ENCODE results near the gene CEP72.
"Not testable (repeated sequence)": the region's sequence is repeated elsewhere in the genome, so short reads cannot be mapped to it uniquely, and the experiment has no call there.

The CEP72 gene

DNA sequence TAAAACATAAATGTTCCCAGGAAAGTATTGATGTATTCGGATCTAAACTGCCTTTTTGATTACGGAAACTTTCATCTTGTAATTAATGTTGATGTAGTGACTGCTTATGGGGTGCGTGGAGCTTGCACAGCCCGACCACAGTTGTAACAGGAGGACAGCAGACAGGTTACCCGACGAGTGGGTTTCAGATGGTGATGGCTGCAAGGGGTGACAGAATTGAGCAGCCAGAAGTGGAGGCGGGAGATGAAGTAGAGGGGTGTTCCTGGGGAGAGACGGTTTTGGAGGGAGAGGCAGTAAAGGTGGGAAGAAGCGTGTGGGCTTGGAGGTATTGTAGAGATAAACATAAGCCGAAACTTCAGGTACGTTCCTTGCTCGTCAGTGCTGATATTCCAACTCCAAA lies 5.8 kb downstream of the CEP72 start:
- DNase-seq (ENCODE audit: low read depth): no peak

DNA sequence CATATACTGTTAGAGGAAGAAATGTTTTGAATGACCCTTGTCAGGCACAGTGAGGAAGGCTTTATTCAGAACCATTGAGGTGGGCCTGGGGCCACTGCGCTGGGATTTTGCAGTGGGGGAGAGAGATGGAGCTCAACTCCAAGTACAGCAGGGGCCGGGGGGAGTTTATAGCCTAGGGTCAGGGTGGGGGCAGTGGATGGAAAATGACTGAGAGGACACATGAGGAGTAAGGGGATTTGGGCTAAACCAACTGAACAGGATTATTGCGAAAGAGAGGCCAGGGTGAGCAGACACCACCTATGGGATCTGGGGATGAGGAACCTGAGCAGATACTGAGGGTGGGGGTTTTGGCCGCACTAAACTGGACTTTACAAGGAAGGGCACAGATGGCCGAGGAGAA lies 6.3 kb downstream of the CEP72 start:
- DNase-seq (ENCODE audit: low read depth): no peak

DNA sequence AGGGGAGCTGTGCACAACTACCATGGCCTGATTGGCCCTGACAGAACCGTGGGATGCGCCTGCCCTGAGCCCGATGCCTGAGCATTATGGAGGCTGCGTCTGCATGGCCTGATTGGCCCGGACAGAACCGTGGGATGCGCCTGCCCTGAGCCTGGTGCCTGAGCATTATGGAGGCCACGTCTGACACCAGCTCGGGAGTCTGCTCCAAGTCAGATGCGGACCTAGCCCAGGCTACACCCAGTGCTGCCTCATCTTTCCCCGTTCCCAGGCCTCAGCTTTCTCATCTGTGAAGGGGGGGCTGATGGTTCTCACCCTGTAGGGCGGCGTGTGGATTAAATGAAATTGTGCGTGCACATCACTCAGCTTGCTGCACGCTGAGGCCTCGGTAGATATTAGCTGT lies 7.3 kb downstream of the CEP72 start:
- DNase-seq (ENCODE audit: low read depth): no peak

DNA sequence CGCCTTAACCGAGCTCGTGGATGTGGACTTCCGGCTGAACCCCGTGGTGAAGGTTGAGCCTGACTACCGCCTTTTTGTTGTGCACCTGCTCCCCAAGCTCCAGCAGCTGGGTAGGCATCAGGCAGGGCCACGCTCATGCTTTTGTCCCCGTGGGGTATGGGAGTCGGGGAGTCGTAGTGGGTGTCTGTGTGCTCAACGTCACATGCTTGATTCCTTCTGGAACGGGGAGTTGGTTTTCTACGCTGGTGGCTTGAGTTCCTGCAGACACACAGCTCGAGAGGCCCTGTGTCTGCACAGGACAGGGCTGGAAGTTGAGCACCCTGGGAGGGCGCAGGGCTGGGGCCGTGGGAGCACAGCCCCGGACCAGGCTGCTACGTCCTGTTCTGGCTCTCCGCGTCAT lies 8.0 kb downstream of the CEP72 start:
- DNase-seq (ENCODE audit: low read depth): no peak

DNA sequence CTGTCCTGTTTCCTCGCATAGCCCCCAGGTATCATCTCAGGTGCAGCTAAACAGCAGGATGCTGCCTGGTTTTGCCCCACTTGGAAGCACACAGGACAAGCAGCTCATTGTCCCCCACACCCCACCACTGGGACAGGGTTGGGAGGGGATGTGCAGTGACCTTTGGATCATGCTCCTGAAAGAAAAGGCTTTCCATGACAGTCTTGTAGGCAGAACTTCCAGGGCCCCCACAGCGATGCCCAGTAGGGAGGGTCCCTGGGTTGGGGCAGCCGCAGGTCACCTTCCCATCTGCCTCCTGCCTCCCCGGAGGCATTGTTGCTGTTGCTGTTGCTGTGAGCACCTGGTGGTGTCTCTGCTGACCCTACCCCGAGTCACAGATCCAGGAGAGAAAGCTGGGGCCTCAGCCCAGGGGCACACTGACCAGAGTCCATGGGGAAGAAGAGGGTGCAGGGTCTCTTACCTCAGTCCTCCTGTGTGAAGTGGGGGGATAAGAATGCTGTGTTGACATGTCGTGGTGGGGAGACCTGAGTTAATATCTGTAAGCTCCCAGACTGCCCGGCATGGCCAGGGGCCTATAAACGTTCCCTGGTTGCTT lies 8.5 kb downstream of the CEP72 start:
- DNase-seq (ENCODE audit: low read depth): no peak

DNA sequence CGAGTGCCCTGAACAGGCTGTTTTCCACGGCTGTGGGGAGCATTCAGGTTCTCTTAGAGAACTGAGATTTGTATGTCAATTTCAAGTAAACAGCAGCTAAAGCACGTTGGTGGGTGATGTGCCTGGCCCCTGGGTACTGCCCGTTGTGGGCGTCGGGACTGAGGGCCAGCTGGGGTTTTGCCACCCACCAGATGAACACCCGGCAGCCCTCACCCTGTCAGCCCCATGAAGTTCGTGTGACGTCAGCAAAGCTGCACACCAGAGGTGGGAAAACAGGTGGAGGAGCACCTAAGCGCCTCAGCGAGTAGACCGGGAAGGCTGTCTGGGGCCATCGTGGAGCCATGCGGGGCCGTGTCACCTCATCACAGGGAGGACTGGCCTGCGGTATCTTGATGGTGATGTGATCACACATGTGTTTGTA lies 9.2 kb downstream of the CEP72 start:
- DNase-seq (ENCODE audit: low read depth): no peak

DNA sequence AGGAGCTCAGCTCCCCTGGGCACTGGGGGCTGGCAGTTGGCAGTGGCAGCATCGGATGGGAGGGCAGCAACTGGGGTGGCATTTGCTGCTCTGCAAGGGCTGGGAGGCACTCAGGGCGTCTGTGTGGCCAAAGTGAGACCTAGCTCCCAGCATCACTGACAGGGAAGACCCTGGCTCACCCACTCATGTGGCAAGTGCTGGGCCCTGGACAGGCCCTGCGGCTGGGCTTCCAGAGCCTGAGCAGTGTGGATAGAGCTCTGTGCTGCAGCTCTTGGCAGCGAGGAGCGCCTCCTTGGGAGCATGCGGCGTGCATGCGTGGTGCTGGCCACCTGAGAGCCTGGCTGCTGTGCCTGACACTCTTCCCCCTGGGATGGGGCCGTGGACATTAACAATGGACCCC lies 10.2 kb downstream of the CEP72 start:
- DNase-seq (ENCODE audit: low read depth): no peak

DNA sequence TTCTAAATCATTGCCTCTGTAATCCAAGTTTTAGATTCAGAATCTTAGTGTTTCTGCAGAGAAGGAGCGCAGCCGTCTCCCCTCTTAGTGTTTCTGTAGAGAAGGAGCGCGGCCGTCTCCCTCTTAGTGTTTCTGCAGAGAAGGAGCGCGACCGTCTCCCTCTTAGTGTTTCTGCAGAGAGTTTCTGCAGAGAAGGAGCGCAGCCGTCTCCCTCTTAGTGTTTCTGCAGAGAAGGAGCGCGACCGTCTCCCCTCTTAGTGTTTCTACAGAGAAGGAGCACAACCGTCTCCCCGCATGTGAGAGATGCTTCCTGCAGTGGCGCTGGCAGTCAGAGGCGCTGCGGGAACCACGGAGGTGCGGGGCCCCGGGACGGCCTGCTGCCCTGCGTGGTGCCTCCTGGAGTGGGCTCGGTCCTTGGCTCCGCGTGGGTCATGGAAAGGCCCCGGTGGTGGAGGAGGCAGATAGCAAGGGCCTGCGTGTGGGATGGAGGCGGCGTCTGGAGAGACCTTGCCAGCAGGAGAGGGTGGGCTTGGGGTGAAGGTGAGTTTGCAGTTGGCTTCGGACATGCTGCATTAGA lies 10.9 kb downstream of the CEP72 start:
- DNase-seq (ENCODE audit: low read depth): no peak

DNA sequence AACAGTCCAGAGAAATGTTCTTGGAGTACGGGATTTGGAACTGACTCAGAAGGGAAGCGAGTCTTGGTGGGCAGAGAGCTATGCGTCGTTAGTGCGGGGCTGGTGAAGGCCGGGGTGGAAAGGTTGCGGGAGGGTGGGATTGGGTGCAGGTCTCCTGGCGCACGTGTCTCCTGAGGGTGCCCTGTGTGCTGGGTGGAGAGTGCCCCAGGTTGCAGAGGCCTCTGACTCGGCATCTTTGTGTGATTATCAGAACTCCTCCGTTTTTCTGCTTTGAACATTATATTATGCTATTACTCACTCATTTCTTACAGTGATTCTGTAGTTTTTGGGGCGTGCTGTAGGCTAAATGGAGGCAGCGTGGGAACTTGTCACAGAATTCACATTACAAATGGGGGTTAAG lies 11.4 kb downstream of the CEP72 start:
- DNase-seq (ENCODE audit: low read depth): no peak

DNA sequence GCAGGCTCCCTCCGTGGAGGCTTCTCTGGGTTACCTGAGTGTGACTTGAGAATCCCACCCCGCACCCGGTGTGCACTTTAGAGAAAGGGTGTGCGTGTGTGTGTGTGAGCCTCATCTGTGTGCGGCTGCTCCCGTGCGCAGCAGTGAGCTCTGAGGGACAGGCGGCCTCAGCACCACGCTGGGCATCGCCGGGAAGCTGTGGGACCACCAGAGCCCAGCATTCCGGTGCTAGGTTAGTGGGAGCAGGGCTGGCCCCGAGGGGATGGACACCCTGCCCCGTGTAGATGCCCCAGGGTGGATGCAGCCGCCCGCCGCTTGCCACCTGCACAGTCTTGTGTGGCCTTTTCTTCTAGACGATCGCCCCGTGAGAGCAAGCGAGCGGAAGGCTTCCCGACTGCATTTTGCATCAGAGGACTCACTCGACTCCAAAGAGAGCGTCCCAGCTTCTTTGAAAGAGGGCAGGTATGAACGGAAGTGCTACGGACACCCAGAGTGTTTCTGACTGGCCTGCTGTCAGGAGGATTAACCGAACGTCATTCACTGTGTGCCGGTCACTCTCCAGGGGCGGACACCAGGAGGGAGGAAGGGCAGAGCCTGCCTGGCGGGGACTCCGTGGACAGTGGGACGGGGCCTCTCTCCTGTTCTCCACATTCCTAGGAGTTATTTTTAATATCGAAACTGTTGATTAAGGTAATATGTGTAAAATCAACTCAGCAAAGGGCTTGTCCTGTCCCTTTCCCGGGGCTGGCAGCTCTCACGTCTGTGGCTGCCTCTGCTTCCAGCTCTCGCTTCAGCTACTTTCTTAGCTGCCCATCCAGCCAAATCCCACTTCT lies 12.2 kb downstream of the CEP72 start:
- DNase-seq (ENCODE audit: low read depth): no peak

DNA sequence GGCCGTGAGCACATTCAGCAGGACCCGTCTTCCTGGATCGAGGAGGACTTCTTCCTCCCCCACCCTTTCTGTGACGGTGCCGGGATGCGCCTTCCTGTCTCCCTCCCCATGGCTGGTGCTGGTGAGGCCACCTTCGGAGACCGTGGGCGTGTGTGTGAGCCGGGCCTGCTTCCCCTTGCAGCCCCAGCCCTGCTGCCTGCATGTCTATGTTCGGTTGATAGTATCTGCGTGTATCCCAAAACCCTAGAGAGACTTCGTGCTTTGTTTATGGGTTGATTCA lies 12.8 kb downstream of the CEP72 start:
- DNase-seq (ENCODE audit: low read depth): no peak

DNA sequence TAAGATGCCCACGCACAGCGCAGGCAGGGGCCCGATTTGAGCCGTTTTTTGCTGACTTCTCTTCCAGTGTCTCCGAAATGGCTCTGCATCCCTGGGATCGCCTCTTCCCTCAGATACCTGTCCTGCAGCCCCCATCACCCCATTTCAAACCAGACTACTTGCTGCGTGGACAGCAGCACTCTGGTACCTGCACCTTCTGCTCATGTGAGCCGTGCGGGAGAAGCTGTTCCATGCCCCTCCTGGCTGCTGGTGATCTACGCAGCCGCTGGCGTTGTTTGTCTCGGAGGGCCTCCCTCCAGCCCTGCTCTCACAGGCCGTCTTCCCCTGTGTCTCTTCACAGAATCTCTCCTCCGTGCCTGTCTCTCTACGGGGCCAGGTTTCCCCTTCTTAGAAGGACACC lies 13.4 kb downstream of the CEP72 start:
- DNase-seq (ENCODE audit: low read depth): no peak

DNA sequence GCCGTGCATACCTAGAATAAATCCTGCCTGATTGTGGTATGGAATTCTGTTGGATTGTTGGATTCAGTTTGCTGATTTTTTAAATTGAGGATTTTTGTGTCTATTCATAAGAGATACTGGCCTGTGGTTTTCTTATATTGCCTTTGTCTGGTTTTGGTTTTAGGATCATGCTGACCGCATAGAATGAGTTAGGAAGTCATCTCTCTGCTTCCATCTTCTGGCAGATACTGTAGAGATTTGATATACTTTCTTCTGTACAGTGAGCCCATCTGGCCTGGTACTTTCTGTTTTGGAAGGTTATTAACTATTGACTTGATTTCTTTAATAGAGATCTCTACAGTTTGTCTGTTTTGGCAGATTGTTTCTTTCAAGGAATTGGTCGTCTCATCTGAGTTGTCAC lies 14.7 kb downstream of the CEP72 start:
- no peak for DNase-seq (ENCODE audit: low read depth)

DNA sequence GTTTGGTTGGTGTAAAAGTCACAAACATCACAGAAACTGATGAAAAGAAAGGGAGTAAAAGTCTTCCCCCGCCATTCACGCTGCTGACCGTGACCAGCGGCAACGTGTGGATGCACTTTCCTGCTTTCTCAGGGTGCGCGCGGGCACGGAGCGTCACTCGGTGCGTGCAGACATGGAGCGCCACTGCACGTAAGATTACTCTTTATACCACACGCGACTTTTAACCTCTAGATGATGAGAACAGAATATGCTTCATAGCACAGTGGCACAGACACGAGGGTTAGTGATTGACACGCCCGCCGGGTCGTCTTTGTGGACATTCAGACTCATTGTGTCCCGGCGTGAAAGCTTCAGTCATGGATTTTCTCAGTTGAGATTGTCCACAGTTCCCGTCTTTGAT lies 15.7 kb downstream of the CEP72 start:
- DNase-seq (ENCODE audit: low read depth): no peak

DNA sequence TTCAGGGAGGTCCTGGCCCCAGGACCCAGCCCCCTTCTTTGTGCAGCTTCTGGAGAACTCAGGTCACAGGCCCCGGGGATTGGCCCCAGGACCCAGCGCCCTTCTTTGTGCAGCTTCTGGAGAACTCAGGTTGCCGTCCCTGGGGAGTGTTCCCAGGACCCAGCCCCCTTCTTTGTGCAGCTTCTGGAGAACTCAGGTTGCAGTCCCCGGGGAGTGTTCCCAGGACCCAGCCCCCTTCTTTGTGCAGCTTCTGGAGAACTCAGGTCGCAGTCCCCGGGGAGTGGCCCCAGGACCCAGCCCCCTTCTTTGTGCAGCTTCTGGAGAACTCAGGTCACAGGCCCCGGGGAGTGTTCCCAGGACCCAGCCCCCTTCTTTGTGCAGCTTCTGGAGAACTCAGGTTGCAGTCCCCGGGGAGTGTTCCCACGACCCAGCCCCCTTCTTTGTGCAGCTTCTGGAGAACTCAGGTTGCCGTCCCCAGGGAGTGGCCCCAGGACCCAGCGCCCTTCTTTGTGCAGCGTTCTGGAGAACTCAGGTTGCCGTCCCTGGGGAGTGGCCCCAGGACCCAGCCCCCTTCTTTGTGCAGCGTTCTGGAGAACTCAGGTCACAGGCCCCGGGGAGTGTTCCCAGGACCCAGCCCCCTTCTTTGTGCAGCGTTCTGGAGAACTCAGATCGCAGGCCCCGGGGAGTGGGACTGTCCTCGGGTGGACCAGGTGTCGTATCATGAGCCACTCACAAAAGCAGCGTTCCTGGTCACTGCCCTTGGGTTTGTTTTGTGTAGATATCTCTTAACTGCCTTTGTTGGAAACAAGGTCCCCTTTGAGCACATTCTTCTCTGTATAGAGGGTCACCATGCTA lies 16.4 kb downstream of the CEP72 start:
- DNase-seq (ENCODE audit: low read depth): not testable (repeated sequence)

DNA sequence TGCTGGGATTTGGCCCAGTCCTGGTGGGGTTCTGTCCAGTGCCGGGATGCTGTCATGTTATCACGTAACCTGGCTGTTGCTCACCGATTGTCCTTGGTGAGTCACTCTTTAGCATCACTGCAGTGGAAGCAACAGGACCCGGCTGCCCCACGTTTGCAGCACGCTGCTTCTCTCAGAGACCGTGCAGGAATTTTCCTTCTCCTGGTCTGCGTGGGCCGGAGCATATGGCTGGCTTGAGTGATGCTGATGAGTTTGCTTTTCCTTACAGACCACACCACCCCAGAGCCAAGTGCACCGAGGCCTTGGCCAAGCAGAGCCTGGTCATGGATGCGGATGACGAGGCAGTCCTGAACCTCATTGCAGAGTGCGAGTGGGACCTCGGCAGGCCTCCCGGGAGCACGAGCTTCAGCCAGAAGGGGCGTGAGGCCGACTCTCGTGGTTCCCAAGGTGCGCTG lies 21.4 kb downstream of the CEP72 start:
- DNase-seq (ENCODE audit: low read depth): no peak

DNA sequence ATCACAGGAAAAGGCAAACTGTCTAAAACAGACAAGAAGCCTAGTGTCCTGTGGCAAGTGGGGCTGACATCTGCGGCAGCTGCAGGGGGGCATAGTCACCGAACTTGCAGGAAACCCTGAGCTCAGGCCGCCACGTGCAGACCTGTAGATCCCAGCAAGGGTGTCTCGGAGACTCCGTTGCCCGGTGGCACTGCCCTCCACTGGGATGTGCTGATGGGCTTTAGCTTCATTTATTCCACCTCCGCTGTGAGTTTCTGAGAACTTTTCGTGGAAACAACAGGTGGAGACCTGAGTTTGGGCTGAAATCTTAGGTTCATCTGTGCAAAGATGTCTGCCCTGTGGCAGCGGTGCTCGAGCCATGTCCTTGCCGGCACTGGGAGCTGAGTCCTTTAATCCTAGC lies 22.1 kb downstream of the CEP72 start:
- DNase-seq (ENCODE audit: low read depth): no peak

DNA sequence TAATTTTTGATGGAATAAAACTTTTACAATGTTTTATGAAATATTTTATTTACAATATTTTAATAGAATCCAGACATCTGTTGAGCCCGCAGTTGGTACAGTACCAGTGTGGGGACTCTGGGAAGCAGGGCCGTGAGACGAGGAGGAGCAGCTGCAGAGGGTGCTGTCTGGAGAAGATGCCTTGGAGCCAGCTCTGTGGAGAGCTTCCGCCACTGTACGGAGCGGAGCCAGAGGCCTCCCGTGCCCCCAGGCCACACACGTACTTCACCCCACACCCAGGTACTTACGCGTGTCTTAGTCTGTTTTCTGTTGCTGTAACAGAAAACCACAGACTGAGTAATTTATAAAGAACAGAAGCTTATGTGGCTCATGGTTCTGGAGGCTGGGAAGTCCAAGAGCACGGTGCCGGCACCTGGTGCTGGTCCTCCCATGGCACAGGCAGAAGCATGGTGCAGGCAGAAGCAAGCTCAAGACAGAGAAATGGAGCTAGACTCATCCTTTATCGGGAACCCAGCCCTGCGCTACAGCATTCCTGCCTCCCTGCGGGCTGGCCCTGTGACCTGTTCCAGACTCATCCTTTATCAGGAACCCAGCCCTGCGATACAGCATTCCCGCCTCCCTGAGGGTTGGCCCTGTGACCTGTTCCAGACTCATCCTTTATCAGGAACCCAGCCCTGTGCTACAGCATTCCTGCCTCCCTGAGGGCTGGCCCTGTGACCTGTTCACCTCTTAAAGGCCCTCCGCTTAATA lies 23.3 kb downstream of the CEP72 start:
- no peak for DNase-seq (ENCODE audit: low read depth)

DNA sequence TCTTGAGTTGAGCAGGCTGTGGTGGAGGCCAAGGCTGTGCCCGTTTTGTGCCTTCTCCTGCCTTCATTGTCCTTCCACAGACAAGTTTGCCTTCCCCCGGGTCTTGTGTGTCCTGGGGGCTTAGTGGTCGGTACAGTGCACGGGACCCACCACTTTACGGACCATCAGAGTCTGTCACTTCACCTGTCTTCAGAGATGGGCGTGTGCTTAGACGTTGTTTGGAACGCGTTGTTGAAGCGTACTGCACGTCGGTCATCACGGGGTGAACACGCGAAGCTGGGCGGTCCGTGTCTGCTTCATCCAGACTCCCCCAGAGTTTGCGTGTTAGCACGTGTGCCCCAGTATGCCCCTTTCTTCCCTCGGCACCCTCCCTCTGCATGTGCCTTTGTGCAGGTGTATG lies 24.8 kb downstream of the CEP72 start:
- no peak for DNase-seq (ENCODE audit: low read depth)

DNA sequence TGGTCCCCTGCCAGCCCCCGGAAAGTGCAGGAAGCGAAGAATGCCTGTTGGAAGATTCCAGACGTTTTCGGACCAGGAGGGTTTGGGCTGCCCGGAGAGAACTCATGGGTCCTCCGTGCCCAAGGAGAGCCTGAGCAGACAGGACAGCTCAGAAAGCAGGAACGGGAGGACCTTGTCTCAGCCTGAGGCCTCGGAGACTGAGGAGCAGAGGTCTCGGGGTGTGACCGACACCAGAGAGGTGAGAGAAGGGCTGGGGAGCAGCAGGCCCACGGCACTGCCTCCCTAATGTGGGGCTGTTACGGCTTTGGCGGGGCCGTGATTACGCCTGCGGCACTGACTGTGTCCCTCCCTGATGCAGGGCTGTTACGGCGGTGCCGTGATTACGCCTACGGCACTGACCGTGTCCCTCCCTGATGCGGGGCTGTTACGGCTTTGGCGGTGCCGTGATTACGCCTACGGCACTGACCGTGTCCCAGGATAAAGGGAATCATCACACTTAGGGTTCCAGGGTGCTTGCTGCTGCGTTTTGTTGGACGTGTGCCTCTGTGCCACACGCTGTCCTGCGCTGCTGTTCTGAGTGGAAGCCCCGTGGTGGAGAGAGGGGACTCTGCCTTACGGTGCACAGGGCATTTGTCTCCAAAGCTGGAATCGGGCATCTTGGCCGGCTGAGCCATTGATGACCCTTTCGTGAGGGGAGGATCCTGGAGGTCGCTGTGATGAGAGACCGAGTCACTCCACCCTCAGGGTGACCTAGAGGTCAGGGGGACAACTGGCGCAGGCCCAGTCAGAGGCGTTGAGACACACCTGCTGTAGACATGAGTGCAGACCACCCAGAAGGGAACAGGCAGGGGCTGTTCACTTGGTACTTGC lies 25.7 kb downstream of the CEP72 start:
- no peak for DNase-seq (ENCODE audit: low read depth)

All from stimulated activated CD8-positive, alpha-beta memory T cell treated with anti-CD3 and anti-CD28 coated beads, Interleukin-12 subunit alpha, Interleukin-12 subunit beta, amount 100 ng/mL, for 4 hours (primary cell).